ENCODE measurements around the gene ZDHHC12. TPM values are rescaled to one million over a fixed set of nuclear protein-coding genes. Genes with fewer than 3 reads are reported as not detected.

Gene ZDHHC12
- total RNA-seq, 2 experiments from 2014 or later: 45.3 to 49.5 TPM

GRCh38 chr9:128718475-128718874, 5.5 kb downstream of the ZDHHC12 start:
- H3K36me3 Mint-ChIP-seq (ENCODE audit: low read depth): peaks cover 13% of the 10 kb centered on the region
- no peak for ATAC-seq
- H3K9me3 Mint-ChIP-seq (ENCODE audit: low read depth): no peaks in the 10 kb centered on the region
- H3K27ac Mint-ChIP-seq: no peak overlapping the region
- peaks cover 14% of the 10 kb centered on the region for H3K4me1 Mint-ChIP-seq
- ChIA-PET CTCF (interaction anchor here (1.3 kb wide), 1 partner anchor 17 kb away, joined by 3 read pairs; no protein-coding TSS in a partner anchor), POLR2A (no interaction called here)
- no peaks in the 10 kb centered on the region for H3K27me3 Mint-ChIP-seq
- no peak overlapping the region for H3K4me3 Mint-ChIP-seq
- DNase-seq: no peak
- intact Hi-C loops (cut with DNase I, micrococcal nuclease): no loop called here

GRCh38 chr9:128718047-128718446, 5.9 kb downstream of the ZDHHC12 start:
- DNase-seq (no peak), ATAC-seq (no peak)
- Mint-ChIP-seq H3K4me3 (no peak overlapping the region), H3K9me3 (ENCODE audit: low read depth) (no peaks in the 10 kb centered on the region), H3K27ac (no peak overlapping the region), H3K36me3 (ENCODE audit: low read depth) (peaks cover 11% of the 10 kb centered on the region), H3K4me1 (peaks cover 10% of the 10 kb centered on the region), H3K27me3 (no peaks in the 10 kb centered on the region)
- CTCF ChIA-PET: interaction anchor here (0.6 kb wide), 1 partner anchor 100 kb away, joined by 3 read pairs; no protein-coding TSS in a partner anchor
- POLR2A ChIA-PET: interaction anchor here (0.6 kb wide), 2 partner anchors 112 to 230 kb away, joined by 3 to 4 read pairs; no protein-coding TSS in a partner anchor
- intact Hi-C loops (cut with DNase I, micrococcal nuclease): no loop called here

GRCh38 chr9:128716581-128717254, 7.2 kb downstream of the ZDHHC12 start:
- no peaks in the 10 kb centered on the region for H3K9me3 Mint-ChIP-seq (ENCODE audit: low read depth)
- no peak overlapping the region for H3K4me3 Mint-ChIP-seq
- H3K4me1 Mint-ChIP-seq: no peaks in the 10 kb centered on the region
- H3K27me3 Mint-ChIP-seq: no peaks in the 10 kb centered on the region
- POLR2A ChIA-PET: no interaction called here
- no peak overlapping the region for H3K27ac Mint-ChIP-seq
- DNase-seq (no peak), ATAC-seq (no peak)
- peaks cover 7% of the 10 kb centered on the region for H3K36me3 Mint-ChIP-seq (ENCODE audit: low read depth)
- CTCF ChIA-PET: interaction anchor here (0.6 kb wide), 1 partner anchor 232 kb away, joined by 3 read pairs; no protein-coding TSS in a partner anchor
- intact Hi-C loops (cut with DNase I, micrococcal nuclease): no loop called here

- no peak overlapping the region for H3K27ac Mint-ChIP-seq
- ChIA-PET POLR2A (no interaction called here), CTCF (interaction anchor here (0.6 kb wide), 1 partner anchor 166 kb away, joined by 3 read pairs; the partner anchor contains the start of genes KYAT1 and LRRC8A)
- peaks cover under 1% of the 10 kb centered on the region for H3K36me3 Mint-ChIP-seq (ENCODE audit: low read depth)
- DNase-seq: no peak
- H3K27me3 Mint-ChIP-seq: no peaks in the 10 kb centered on the region
- no peak for ATAC-seq
- intact Hi-C loops (cut with DNase I, micrococcal nuclease): no loop called here
- no peaks in the 10 kb centered on the region for H3K4me1 Mint-ChIP-seq
- H3K4me3 Mint-ChIP-seq: no peak overlapping the region
- no peaks in the 10 kb centered on the region for H3K9me3 Mint-ChIP-seq (ENCODE audit: low read depth)
These were observed 8.5 kb downstream of the ZDHHC12 start for GRCh38 chr9:128715436-128715750.

- no peak for ATAC-seq
- CTCF ChIA-PET: interaction anchor here (0.6 kb wide), 2 partner anchors 167 to 218 kb away, joined by 3 read pairs; partner anchors contain the start of genes KYAT1 and LRRC8A
- H3K4me1 Mint-ChIP-seq: no peaks in the 10 kb centered on the region
These were observed 9.1 kb downstream of the ZDHHC12 start for GRCh38 chr9:128714586-128715435.

GRCh38 chr9:128713941-128714573, 9.9 kb downstream of the ZDHHC12 start:
- no peaks in the 10 kb centered on the region for H3K9me3 Mint-ChIP-seq (ENCODE audit: low read depth)
- H3K4me1 Mint-ChIP-seq: no peaks in the 10 kb centered on the region
- DNase-seq (no peak), ATAC-seq (no peak)
- no peak overlapping the region for H3K27ac Mint-ChIP-seq
- POLR2A ChIA-PET: interaction anchor here (0.6 kb wide), 1 partner anchor 118 kb away, joined by 5 read pairs; no protein-coding TSS in a partner anchor
- intact Hi-C loops (cut with DNase I, micrococcal nuclease): no loop called here
- CTCF ChIA-PET: interaction anchor here (0.6 kb wide), 1 partner anchor 218 kb away, joined by 3 read pairs; no protein-coding TSS in a partner anchor
- no peaks in the 10 kb centered on the region for H3K36me3 Mint-ChIP-seq (ENCODE audit: low read depth)
- H3K4me3 Mint-ChIP-seq: no peak overlapping the region
- H3K27me3 Mint-ChIP-seq: no peaks in the 10 kb centered on the region

More at GRCh38 chr9:128714586-128715435, 9.1 kb downstream of the ZDHHC12 start:
- H3K36me3 Mint-ChIP-seq (ENCODE audit: low read depth): no peaks in the 10 kb centered on the region
- DNase-seq: no peak
- H3K4me3 Mint-ChIP-seq: no peak overlapping the region
- intact Hi-C loops (cut with DNase I, micrococcal nuclease): no loop called here
- H3K27ac Mint-ChIP-seq: no peak overlapping the region
- POLR2A ChIA-PET: interaction anchor here (0.6 kb wide), 1 partner anchor 119 kb away, joined by 5 read pairs; no protein-coding TSS in a partner anchor
- no peaks in the 10 kb centered on the region for H3K9me3 Mint-ChIP-seq (ENCODE audit: low read depth)
- no peaks in the 10 kb centered on the region for H3K27me3 Mint-ChIP-seq

- ChIA-PET CTCF (no interaction called here), POLR2A (no interaction called here)
- DNase-seq (no peak), ATAC-seq (no peak)
- no peaks in the 10 kb centered on the region for H3K4me1 Mint-ChIP-seq
- H3K9me3 Mint-ChIP-seq (ENCODE audit: low read depth): no peaks in the 10 kb centered on the region
- H3K4me3 Mint-ChIP-seq: no peak overlapping the region
- intact Hi-C loops (cut with DNase I, micrococcal nuclease): no loop called here
- H3K27ac Mint-ChIP-seq: no peak overlapping the region
- H3K27me3 Mint-ChIP-seq: no peaks in the 10 kb centered on the region
- no peaks in the 10 kb centered on the region for H3K36me3 Mint-ChIP-seq (ENCODE audit: low read depth)
These were observed 10.5 kb downstream of the ZDHHC12 start for GRCh38 chr9:128713411-128713780.

- POLR2A ChIA-PET: interaction anchor here (1.1 kb wide), 1 partner anchor 28 kb away, joined by 3 read pairs; no protein-coding TSS in a partner anchor
- intact Hi-C loops (cut with DNase I, micrococcal nuclease): no loop called here
- Mint-ChIP-seq H3K4me3 (no peak overlapping the region), H3K27ac (no peak overlapping the region), H3K27me3 (no peaks in the 10 kb centered on the region), H3K4me1 (no peaks in the 10 kb centered on the region), H3K36me3 (ENCODE audit: low read depth) (no peaks in the 10 kb centered on the region), H3K9me3 (ENCODE audit: low read depth) (no peaks in the 10 kb centered on the region)
- ATAC-seq (no peak), DNase-seq (no peak)
- CTCF ChIA-PET: no interaction called here
These were observed 11.2 kb downstream of the ZDHHC12 start for GRCh38 chr9:128712451-128713410.

- no peaks in the 10 kb centered on the region for H3K27me3 Mint-ChIP-seq
These were observed 16.5 kb downstream of the ZDHHC12 start for GRCh38 chr9:128707446-128707845.

GRCh38 chr9:128706671-128707381, 17.1 kb downstream of the ZDHHC12 start:
- ATAC-seq (no peak), DNase-seq (no peak)
- ChIA-PET CTCF (interaction anchor here (0.6 to 1.0 kb wide), 2 partner anchors 22 to 112 kb away, joined by 3 read pairs; no protein-coding TSS in a partner anchor), POLR2A (no interaction called here)
- H3K27ac Mint-ChIP-seq: no peak overlapping the region
- no peaks in the 10 kb centered on the region for H3K36me3 Mint-ChIP-seq (ENCODE audit: low read depth)
- no peaks in the 10 kb centered on the region for H3K27me3 Mint-ChIP-seq
- H3K4me1 Mint-ChIP-seq: peaks cover 5% of the 10 kb centered on the region
- intact Hi-C loops (cut with DNase I, micrococcal nuclease): no loop called here
- H3K4me3 Mint-ChIP-seq: no peak overlapping the region
- no peaks in the 10 kb centered on the region for H3K9me3 Mint-ChIP-seq (ENCODE audit: low read depth)

More at GRCh38 chr9:128707446-128707845, 16.5 kb downstream of the ZDHHC12 start:
- intact Hi-C loops (cut with DNase I, micrococcal nuclease): no loop called here
- Mint-ChIP-seq H3K9me3 (ENCODE audit: low read depth) (no peaks in the 10 kb centered on the region), H3K27ac (no peak overlapping the region), H3K36me3 (ENCODE audit: low read depth) (no peaks in the 10 kb centered on the region), H3K4me3 (no peak overlapping the region), H3K4me1 (peaks cover 5% of the 10 kb centered on the region)
- DNase-seq (no peak), ATAC-seq (no peak)
- CTCF ChIA-PET: interaction anchor here (0.5 kb wide), 1 partner anchor 28 kb away, joined by 3 read pairs; no protein-coding TSS in a partner anchor
- POLR2A ChIA-PET: no interaction called here
